ENCODE data around the gene ANAPC5.
"Not testable (repeated sequence)": the region's sequence is repeated elsewhere in the genome, so short reads cannot be mapped to it uniquely, and the experiment has no call there.

The ANAPC5 gene

GRCh38 chr12:121281116-121281515 is 71.1 kb downstream of the ANAPC5 start:
- not testable (repeated sequence) for H3K18ac ChIP-seq (ENCODE audit: low read length)

DNA sequence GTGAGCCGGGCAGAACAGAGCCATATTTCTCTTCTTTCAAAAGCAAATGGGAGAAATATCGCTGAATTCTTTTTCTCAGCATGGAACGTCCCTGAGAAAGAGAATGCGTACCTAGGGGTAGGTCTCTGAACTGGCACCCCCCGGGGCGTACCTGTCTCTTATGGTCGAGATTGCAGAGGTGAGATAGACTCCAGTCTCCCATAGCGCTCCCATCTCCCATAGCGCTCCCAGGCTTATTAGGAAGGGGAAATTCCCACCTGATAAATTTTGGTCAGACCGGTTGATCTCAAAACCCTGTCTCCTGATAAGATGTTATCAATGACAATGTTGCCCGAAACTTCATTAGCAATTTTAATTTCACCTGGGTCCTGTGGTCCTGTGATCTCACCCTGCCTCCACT is 71.7 kb downstream of the ANAPC5 start:
- not testable (repeated sequence) for H3K27ac ChIP-seq (replicated peaks; ENCODE audit: low read length); H3K23ac ChIP-seq (ENCODE audit: low read depth, low read length, poor library complexity); H2BK12ac ChIP-seq (ENCODE audit: low read length); DNase-seq (ENCODE audit: low spot score); H2AK5ac ChIP-seq (ENCODE audit: low read depth, low read length); H3K4me3 ChIP-seq (ENCODE audit: low read length in 2 of 2); H3K9me3 ChIP-seq (replicated peaks in 1 of 2; ENCODE audit: control insufficient read depth in 2 of 2, insufficient read depth in 1 of 2, low read depth in 1 of 2, low read length in 2 of 2); H3K4ac ChIP-seq (ENCODE audit: low read length); H3K4me1 ChIP-seq (ENCODE audit: control insufficient read depth in 2 of 2, insufficient read depth in 1 of 2, low read depth in 1 of 2, low read length in 2 of 2); H4K91ac ChIP-seq (ENCODE audit: low read depth, low read length, poor library complexity); H3K18ac ChIP-seq (ENCODE audit: low read length); H3K4me2 ChIP-seq (ENCODE audit: insufficient read depth, low read length, poor library complexity, severe bottlenecking); H2BK15ac ChIP-seq (ENCODE audit: low read length); H3K79me1 ChIP-seq (ENCODE audit: low read depth, low read length); H4K8ac ChIP-seq (ENCODE audit: low read depth, low read length); H2BK120ac ChIP-seq (ENCODE audit: low read depth, low read length); H3K27me3 ChIP-seq (ENCODE audit: control insufficient read depth in 3 of 3, insufficient read depth in 3 of 3, low read depth in 1 of 3, low read length in 3 of 3); H3K9ac ChIP-seq (ENCODE audit: low read depth, low read length, poor library complexity); H3K14ac ChIP-seq (ENCODE audit: low read length); H2AFZ ChIP-seq (ENCODE audit: low read length); H2BK5ac ChIP-seq (ENCODE audit: low read length)
- H3K36me3 ChIP-seq (replicated peaks in 1 of 2; ENCODE audit: control insufficient read depth in 2 of 2, insufficient read depth in 2 of 2, low read length in 2 of 2), result peaks cover 5 to 16% of the 10 kb centered on the region in 2 donors
- no CpG with 5 or more reads among the region's 11 CpGs for WGBS, 2 donors (ENCODE audit: extremely low coverage in 2 of 2, insufficient read length in 2 of 2, insufficient replicate concordance in 1 of 2)

More at GRCh38 chr12:121281116-121281515, 71.1 kb downstream of the ANAPC5 start:
- H2BK15ac ChIP-seq (ENCODE audit: low read length); H3K23ac ChIP-seq (ENCODE audit: low read depth, low read length, poor library complexity); H2AK5ac ChIP-seq (ENCODE audit: low read depth, low read length); H3K4me3 ChIP-seq (ENCODE audit: low read length in 2 of 2); H3K27me3 ChIP-seq (ENCODE audit: control insufficient read depth in 3 of 3, insufficient read depth in 3 of 3, low read depth in 1 of 3, low read length in 3 of 3); H3K4me1 ChIP-seq (ENCODE audit: control insufficient read depth in 2 of 2, insufficient read depth in 1 of 2, low read depth in 1 of 2, low read length in 2 of 2); H2BK12ac ChIP-seq (ENCODE audit: low read length); H3K79me1 ChIP-seq (ENCODE audit: low read depth, low read length); H3K14ac ChIP-seq (ENCODE audit: low read length); H4K8ac ChIP-seq (ENCODE audit: low read depth, low read length); H3K27ac ChIP-seq (replicated peaks; ENCODE audit: low read length); DNase-seq (ENCODE audit: low spot score); H2BK5ac ChIP-seq (ENCODE audit: low read length); H4K91ac ChIP-seq (ENCODE audit: low read depth, low read length, poor library complexity); H3K9ac ChIP-seq (ENCODE audit: low read depth, low read length, poor library complexity); H3K4ac ChIP-seq (ENCODE audit: low read length); H3K9me3 ChIP-seq (replicated peaks in 1 of 2; ENCODE audit: control insufficient read depth in 2 of 2, insufficient read depth in 1 of 2, low read depth in 1 of 2, low read length in 2 of 2); H2BK120ac ChIP-seq (ENCODE audit: low read depth, low read length); H2AFZ ChIP-seq (ENCODE audit: low read length); H3K4me2 ChIP-seq (ENCODE audit: insufficient read depth, low read length, poor library complexity, severe bottlenecking): not testable (repeated sequence)
- WGBS, 2 donors (ENCODE audit: extremely low coverage in 2 of 2, insufficient read length in 2 of 2, insufficient replicate concordance in 1 of 2), result no CpG with 5 or more reads among the region's 14 CpGs
- H3K36me3 ChIP-seq (replicated peaks in 1 of 2; ENCODE audit: control insufficient read depth in 2 of 2, insufficient read depth in 2 of 2, low read length in 2 of 2), result peaks cover 5 to 13% of the 10 kb centered on the region in 2 donors

- Histone ChIP-seq H2BK120ac (ENCODE audit: low read depth, low read length) (no peak overlapping the region), H2BK15ac (ENCODE audit: low read length) (no peak overlapping the region), H2AFZ (ENCODE audit: low read length) (no peak overlapping the region), H3K18ac (ENCODE audit: low read length) (no peak overlapping the region), H3K4me1 (ENCODE audit: control insufficient read depth in 2 of 2, insufficient read depth in 1 of 2, low read depth in 1 of 2, low read length in 2 of 2) (no peaks in the 10 kb centered on the region), H3K79me1 (ENCODE audit: low read depth, low read length) (peaks cover 1% of the 10 kb centered on the region), H3K9me3 (replicated peaks in 1 of 2; ENCODE audit: control insufficient read depth in 2 of 2, insufficient read depth in 1 of 2, low read depth in 1 of 2, low read length in 2 of 2) (no peaks in the 10 kb centered on the region), H3K36me3 (replicated peaks in 1 of 2; ENCODE audit: control insufficient read depth in 2 of 2, insufficient read depth in 2 of 2, low read length in 2 of 2) (peaks cover 5 to 18% of the 10 kb centered on the region in 2 donors), H3K27me3 (ENCODE audit: control insufficient read depth in 3 of 3, insufficient read depth in 3 of 3, low read depth in 1 of 3, low read length in 3 of 3) (no peaks in the 10 kb centered on the region), H3K4me2 (ENCODE audit: insufficient read depth, low read length, poor library complexity, severe bottlenecking) (no peak overlapping the region), H3K23ac (ENCODE audit: low read depth, low read length, poor library complexity) (no peak overlapping the region), H3K14ac (ENCODE audit: low read length) (peak overlapping the region; percentile 89), H2BK5ac (ENCODE audit: low read length) (no peak overlapping the region), H3K4ac (ENCODE audit: low read length) (no peak overlapping the region), H3K27ac (replicated peaks; ENCODE audit: low read length) (no peak overlapping the region), H4K91ac (ENCODE audit: low read depth, low read length, poor library complexity) (no peak overlapping the region), H4K8ac (ENCODE audit: low read depth, low read length) (no peak overlapping the region), H2BK12ac (ENCODE audit: low read length) (no peak overlapping the region), H2AK5ac (ENCODE audit: low read depth, low read length) (no peak overlapping the region), H3K4me3 (ENCODE audit: low read length in 2 of 2) (no peak overlapping the region), H3K9ac (ENCODE audit: low read depth, low read length, poor library complexity) (no peak overlapping the region)
- no CpG with 5 or more reads among the region's 10 CpGs for WGBS, 2 donors (ENCODE audit: extremely low coverage in 2 of 2, insufficient read length in 2 of 2, insufficient replicate concordance in 1 of 2)
- no peak for DNase-seq (ENCODE audit: low spot score)
Observed at GRCh38 chr12:121279507-121279915, 72.7 kb downstream of the ANAPC5 start.

- H3K27ac ChIP-seq (replicated peaks; ENCODE audit: low read length), result no peak overlapping the region
- H3K9me3 ChIP-seq (replicated peaks in 1 of 2; ENCODE audit: control insufficient read depth in 2 of 2, insufficient read depth in 1 of 2, low read depth in 1 of 2, low read length in 2 of 2), result no peaks in the 10 kb centered on the region
- WGBS, 2 donors (ENCODE audit: extremely low coverage in 2 of 2, insufficient read length in 2 of 2, insufficient replicate concordance in 1 of 2), result no CpG with 5 or more reads among the region's 13 CpGs
- no peak overlapping the region for H3K4ac ChIP-seq (ENCODE audit: low read length)
- no peaks in the 10 kb centered on the region for H3K4me1 ChIP-seq (ENCODE audit: control insufficient read depth in 2 of 2, insufficient read depth in 1 of 2, low read depth in 1 of 2, low read length in 2 of 2)
- no peak overlapping the region for H2AK5ac ChIP-seq (ENCODE audit: low read depth, low read length)
- H2BK120ac ChIP-seq (ENCODE audit: low read depth, low read length), result no peak overlapping the region
- H4K8ac ChIP-seq (ENCODE audit: low read depth, low read length), result no peak overlapping the region
- no peak for DNase-seq (ENCODE audit: low spot score)
- no peak overlapping the region for H3K9ac ChIP-seq (ENCODE audit: low read depth, low read length, poor library complexity)
- no peak overlapping the region for H4K91ac ChIP-seq (ENCODE audit: low read depth, low read length, poor library complexity)
- H3K4me3 ChIP-seq (ENCODE audit: low read length in 2 of 2), result no peak overlapping the region
- H2BK15ac ChIP-seq (ENCODE audit: low read length), result no peak overlapping the region
- H3K18ac ChIP-seq (ENCODE audit: low read length), result no peak overlapping the region
- no peak overlapping the region for H2AFZ ChIP-seq (ENCODE audit: low read length)
- peaks cover 3% of the 10 kb centered on the region for H3K79me1 ChIP-seq (ENCODE audit: low read depth, low read length)
- H3K23ac ChIP-seq (ENCODE audit: low read depth, low read length, poor library complexity), result no peak overlapping the region
- no peak overlapping the region for H2BK12ac ChIP-seq (ENCODE audit: low read length)
- no peak overlapping the region for H2BK5ac ChIP-seq (ENCODE audit: low read length)
- peaks cover 8 to 22% of the 10 kb centered on the region in 2 donors for H3K36me3 ChIP-seq (replicated peaks in 1 of 2; ENCODE audit: control insufficient read depth in 2 of 2, insufficient read depth in 2 of 2, low read length in 2 of 2)
- H3K27me3 ChIP-seq (ENCODE audit: control insufficient read depth in 3 of 3, insufficient read depth in 3 of 3, low read depth in 1 of 3, low read length in 3 of 3), result no peaks in the 10 kb centered on the region
- H3K4me2 ChIP-seq (ENCODE audit: insufficient read depth, low read length, poor library complexity, severe bottlenecking), result no peak overlapping the region
- no peak overlapping the region for H3K14ac ChIP-seq (ENCODE audit: low read length)
Observed at GRCh38 chr12:121279071-121279375, 73.2 kb downstream of the ANAPC5 start.
